GM12878 (cell line): ENCODE measurements around the gene ITIH5. TPM values are rescaled to one million over a fixed set of nuclear protein-coding genes. Genes with fewer than 3 reads are reported as not detected.

Source experiments
- ATAC-seq: fragments of 200-7000 bp; cut with Tn5 transposase; 3 replicates; pipeline ENCODE4 v1.9.1; 2020; ENCODE audit warnings: mild to moderate bottlenecking, moderate library complexity
- BruUV-seq: library from RNA; stranded (reverse); fragments of 400-500 nt; replicated peaks from 2 replicates; lab custom pipeline; 2021; lab: Mats Ljungman, UMichigan
- CTCF ChIA-PET: fragments of 300-600 bp; sonication (Branson Sonifier 250); formaldehyde crosslinking; extraction: SDS; loops from one replicate; lab custom pipeline; 2021; ENCODE audit warnings: inconsistent platforms; lab: Yijun Ruan, JAX
- POLR2A ChIA-PET: fragments of 350-600 bp; formaldehyde crosslinking; extraction: SDS; loops from one replicate; lab custom pipeline; 2021; ENCODE audit warnings: inconsistent platforms; lab: Charles Lee
- RAD21 ChIA-PET: fragments of 300-600 bp; sonication (Branson Sonifier 250); formaldehyde crosslinking; loops from one replicate; lab custom pipeline; 2023; ENCODE audit warnings: antibody characterized with exemption; ENCODE audit not compliant: unreplicated experiment; lab: Charles Lee
- SMC1A ChIA-PET: fragments of 300-600 bp; sonication (Branson Sonifier 250); formaldehyde crosslinking; loops from one replicate; lab custom pipeline; 2023; ENCODE audit not compliant: unreplicated experiment, uncharacterized antibody; lab: Charles Lee
- DNase-seq: peaks from one replicate; pipeline ENCODE4 v3.0.0-alpha.2; 2011; ENCODE audit warnings: low read depth, low spot score
- FAIRE-seq: peaks from 3 replicates; lab custom pipeline; 2011; peaks lifted over from hg19 to GRCh38; lab: Jason Lieb, UNC
- H2AFZ ChIP-seq: 2 replicates; pipeline ENCODE4 v1.6.0; 2011; ENCODE audit warnings: low read depth, low read length, control low read depth; ENCODE audit not compliant: control insufficient read depth
- H3K27ac ChIP-seq: 2 replicates; pipeline ENCODE4 v1.5.1; 2011; ENCODE audit warnings: control low read depth; ENCODE audit not compliant: control insufficient read depth, insufficient read depth
- H3K27me3 ChIP-seq, 2 experiments: replicated peaks in 1 of 2; 2 replicates each; pipeline versions ENCODE4 v1.6.0 to v1.6.1; 2011; ENCODE audit warnings: low read length in 1 of 2; ENCODE audit not compliant: control insufficient read depth in 2 of 2, insufficient read depth in 2 of 2
- H3K36me3 ChIP-seq, 2 experiments: 2 replicates each; pipeline ENCODE4 v1.5.1; 2011; ENCODE audit warnings: low read length in 1 of 2; ENCODE audit not compliant: control insufficient read depth in 2 of 2, insufficient read depth in 2 of 2
- H3K4me1 ChIP-seq: 2 replicates; pipeline ENCODE4 v1.6.1; 2011; ENCODE audit warnings: mild to moderate bottlenecking, low read length, moderate library complexity, mixed read lengths; ENCODE audit not compliant: control insufficient read depth, insufficient read depth
- H3K4me2 ChIP-seq: 2 replicates; pipeline ENCODE4 v1.6.0; 2011; ENCODE audit warnings: control low read depth; ENCODE audit not compliant: control insufficient read depth, insufficient read depth
- H3K4me3 ChIP-seq: fragments of 200-600 bp; sonication (generic); 2 replicates; pipeline ENCODE4 v1.5.1; 2016
- H3K79me2 ChIP-seq: 2 replicates; pipeline ENCODE4 v1.6.0; 2011; ENCODE audit warnings: low read length; ENCODE audit not compliant: control insufficient read depth, insufficient read depth
- H3K9ac ChIP-seq: 2 replicates; pipeline ENCODE4 v1.8.0; 2011; ENCODE audit warnings: low read length, control low read depth, mixed read lengths; ENCODE audit not compliant: control insufficient read depth, insufficient read depth
- H3K9me3 ChIP-seq: replicated peaks from 3 replicates; pipeline ENCODE4 v1.5.1; 2011; ENCODE audit warnings: mild to moderate bottlenecking, low read length; ENCODE audit not compliant: control insufficient read depth, insufficient read depth
- H4K20me1 ChIP-seq: 2 replicates; pipeline ENCODE4 v1.6.0; 2011; ENCODE audit not compliant: control insufficient read depth, insufficient read depth
- BHLHE40 ChIP-seq, 2 experiments: fragments of 450-650 bp in 1 of 2; IDR thresholded peaks; 2 replicates each; pipeline ENCODE4 v1.6.1; 2011 to 2017; ENCODE audit warnings: low read depth in 2 of 2, borderline replicate concordance in 1 of 2, improper control_type of control experiment in 1 of 2, low read length in 1 of 2, mild to moderate bottlenecking in 1 of 2
- CHD2 ChIP-seq: IDR thresholded peaks from 2 replicates; pipeline ENCODE4 v1.6.1; 2011; ENCODE audit warnings: low read depth, low read length, improper control_type of control experiment, borderline replicate concordance
- EGR1 ChIP-seq, 2 experiments: IDR thresholded peaks; 1 replicate in 1 of 2; 2 replicates in 1 of 2; pipeline ENCODE4 v1.6.1; 2011 to 2012; ENCODE audit warnings: low read depth in 2 of 2, low read length in 2 of 2, borderline replicate concordance in 1 of 2, mild to moderate bottlenecking in 1 of 2, moderate library complexity in 1 of 2
- EP300 ChIP-seq, 2 experiments: fragments of 150-350 bp in 1 of 2; IDR thresholded peaks; 2 replicates each; pipeline ENCODE4 v1.6.1; 2011 to 2012; ENCODE audit warnings: low read depth in 2 of 2, low read length in 2 of 2, borderline replicate concordance in 1 of 2, improper control_type of control experiment in 1 of 2, inconsistent platforms in 1 of 2; ENCODE audit not compliant: control insufficient read depth in 1 of 2
- FOS ChIP-seq: IDR thresholded peaks from 3 replicates; pipeline ENCODE4 v1.6.1; 2011; ENCODE audit warnings: borderline replicate concordance; ENCODE audit not compliant: insufficient read length; ENCODE audit errors: extremely low read depth
- IRF3 ChIP-seq: fragments of 450-650 bp; IDR thresholded peaks from 2 replicates; pipeline ENCODE4 v1.6.1; 2014; ENCODE audit warnings: mild to moderate bottlenecking
- JUND ChIP-seq: IDR thresholded peaks from 2 replicates; pipeline ENCODE4 v1.6.1; 2012; ENCODE audit warnings: low read depth, mild to moderate bottlenecking, low read length, improper control_type of control experiment, moderate library complexity
- KLF5 ChIP-seq: fragments of 450-650 bp; IDR thresholded peaks from 2 replicates; pipeline ENCODE4 v1.6.1; 2014; ENCODE audit warnings: mild to moderate bottlenecking; ENCODE audit not compliant: partially characterized antibody
- MTA2 ChIP-seq: fragments of 450-650 bp; IDR thresholded peaks from 2 replicates; pipeline ENCODE4 v1.6.1; 2016; ENCODE audit warnings: low read depth, mild to moderate bottlenecking, moderate library complexity
- NBN ChIP-seq: fragments of 450-650 bp; IDR thresholded peaks from 2 replicates; pipeline ENCODE4 v1.6.1; 2016
- NR2F1 ChIP-seq: fragments of 450-650 bp; conservative IDR thresholded peaks from 2 replicates; pipeline ENCODE4 v1.6.1; 2017; ENCODE audit warnings: mild to moderate bottlenecking
- RB1 ChIP-seq: fragments of 450-650 bp; formaldehyde crosslinking; IDR thresholded peaks from 2 replicates; pipeline ENCODE4 v1.6.1; 2017; ENCODE audit warnings: mild to moderate bottlenecking, borderline replicate concordance
- SIX5 ChIP-seq: IDR thresholded peaks from 2 replicates; pipeline ENCODE4 v1.6.1; 2011; ENCODE audit warnings: mild to moderate bottlenecking, low read depth, low read length, moderate library complexity; ENCODE audit not compliant: severe bottlenecking
- STAT1 ChIP-seq: fragments of 450-650 bp; conservative IDR thresholded peaks from 2 replicates; pipeline ENCODE4 v1.6.1; 2014; ENCODE audit warnings: antibody characterized with exemption, mild to moderate bottlenecking
- TARDBP ChIP-seq: IDR thresholded peaks from 2 replicates; pipeline ENCODE4 v1.6.1; 2016; ENCODE audit warnings: borderline replicate concordance
- ZBTB40 ChIP-seq: fragments of 450-650 bp; IDR thresholded peaks from 2 replicates; pipeline ENCODE4 v1.6.1; 2016; ENCODE audit warnings: mild to moderate bottlenecking, moderate library complexity, borderline replicate concordance
- WGBS: methylation state at CpG from one replicate; pipeline ENCODE4 v1.1.6; 2016; ENCODE audit warnings: low lambda C conversion rate; ENCODE audit not compliant: insufficient replicate concordance, insufficient coverage; ENCODE audit errors: missing lambda C conversion rate; 5-methylcytosine and 5-hydroxymethylcytosine counted together
- in situ Hi-C: fragments of 300-500 bp; cut with MboI; formaldehyde crosslinking; loops from 9 replicates; pipeline ENCODE4 v1.14.3; 2018; ENCODE audit warnings: mixed read lengths
- intact Hi-C: fragments of 100-400 bp; cut with micrococcal nuclease; formaldehyde crosslinking; loops from one replicate; pipeline ENCODE4 v1.14.2; 2022; ENCODE audit not compliant: unreplicated experiment
- polyA plus RNA-seq, 11 experiments: library from polyadenylated mRNA; depleted of rRNA in 4 of 11; unstranded in 6 of 11; stranded (reverse) in 5 of 11; fragments of >200 nt; fragmentation: Nextera tagmentation in 4 of 11; fragmentation: Illumina TruSeq in 1 of 11; extraction: Ambion mirVana in 4 of 11; extraction: Trizol in 1 of 11; gene quantifications; 1 replicate in 1 of 11; 2 replicates in 10 of 11; pipeline versions ENCODE4 v1.2.1 to v1.2.3, GENCODE V29; 2011 to 2016; ENCODE audit warnings: inconsistent platforms in 2 of 11, missing spikeins in 2 of 11, low read depth in 1 of 11
- total RNA-seq, 4 experiments: library from RNA; depleted of rRNA in 3 of 4; stranded (reverse); fragments of >200 nt in 3 of 4; fragmentation: Illumina TruSeq in 1 of 4; extraction: Trizol in 1 of 4; gene quantifications; 2 replicates each; pipeline versions ENCODE4 v1.2.1 to v1.2.3, GENCODE V29; 2013 to 2021
- TF ChIP-seq, protein P1 (sequence below): IDR thresholded peaks from 2 replicates; pipeline ENCODE4 v1.6.1; 2011; ENCODE audit warnings: mild to moderate bottlenecking, low read depth, low read length, moderate library complexity; ENCODE audit not compliant: insufficient replicate concordance
- TF ChIP-seq, protein P2 (sequence below): IDR thresholded peaks from 2 replicates; pipeline ENCODE4 v1.6.1; 2012; ENCODE audit warnings: low read depth, low read length, improper control_type of control experiment

ITIH5 gene
- total and polyA plus RNA-seq, 10 of the 15 experiments (the other 5 are each of a cell fraction or from before 2014, with no cell fraction given): 0.14 to 0.43 (median 0.21) TPM; not detected in 7

DNA sequence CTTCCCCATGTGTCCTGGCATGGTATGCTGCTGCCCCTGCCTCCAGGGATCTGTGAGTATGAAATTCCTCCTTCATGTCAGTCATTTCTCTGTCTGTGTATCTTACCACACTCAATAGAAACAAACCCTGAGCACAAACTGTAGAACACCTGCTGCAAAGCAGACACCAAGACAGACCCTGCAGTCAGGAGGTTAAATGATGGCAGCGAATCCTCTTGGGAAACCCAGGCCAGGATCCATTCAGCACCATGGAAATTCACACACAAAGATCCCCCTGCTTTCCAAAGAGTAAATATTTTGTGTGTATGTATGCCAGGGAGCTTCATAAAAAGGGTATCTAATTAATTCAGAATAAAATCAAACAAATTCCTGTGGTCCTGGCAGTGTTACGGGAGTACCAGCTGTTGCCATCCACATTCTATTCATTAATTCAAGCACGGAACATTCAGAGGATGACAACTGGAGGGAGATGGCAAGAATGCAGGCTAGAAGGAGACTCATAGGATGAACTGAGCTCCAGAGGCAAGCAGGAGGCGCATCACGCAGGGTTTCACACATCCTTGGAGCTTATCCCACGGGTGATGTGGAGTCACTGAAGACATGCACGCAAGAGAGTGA lies 14.8 kb downstream of the ITIH5 start:
- Histone ChIP-seq H3K4me2 (no peak overlapping the region), H3K27ac (no peak overlapping the region), H3K4me3 (no peak overlapping the region), H2AFZ (no peak overlapping the region), H3K36me3 (no peaks in the 10 kb centered on the region), H3K9ac (no peak overlapping the region), H3K9me3 (no peaks in the 10 kb centered on the region), H3K4me1 (no peaks in the 10 kb centered on the region), H4K20me1 (no peaks in the 10 kb centered on the region), H3K27me3 (no peaks in the 10 kb centered on the region; a peak in 2 of 4 replicates), H3K79me2 (no peaks in the 10 kb centered on the region)
- no TSS peak for BruUV-seq
- in situ Hi-C loops (no loop called here), intact Hi-C loops (no loop called here)
- 61% methylated on average over 7 of the region's 7 CpGs for WGBS
- FAIRE-seq: no peak
- CTCF ChIA-PET: interaction anchor here (0.8 kb wide), 1 partner anchor 127 kb away, joined by 4 read pairs; no protein-coding TSS in a partner anchor
- no peak for DNase-seq
- SMC1A ChIA-PET: no interaction called here
- TF ChIP-seq CHD2 (no peak), KLF5 (no peak), NR2F1 (no peak), NBN (no peak), RB1 (no peak), EP300 (IDR thresholded peaks at IDR 0.05; ENCODE audit: borderline replicate concordance in 1 of 2, control insufficient read depth in 1 of 2, low read depth in 2 of 2, low read length in 2 of 2) (no peak), JUND (no peak), FOS (no peak), TARDBP (no peak), IRF3 (no peak), ZBTB40 (no peak), MTA2 (no peak), BHLHE40 (IDR thresholded peaks at IDR 0.05; ENCODE audit: borderline replicate concordance in 1 of 2, low read depth in 2 of 2, low read length in 1 of 2) (no peak), SIX5 (no peak), EGR1 (IDR thresholded peaks at IDR 0.05; ENCODE audit: borderline replicate concordance in 1 of 2, low read depth in 2 of 2, low read length in 2 of 2) (no peak), STAT1 (no peak)
- TF ChIP-seq, protein P1, sequence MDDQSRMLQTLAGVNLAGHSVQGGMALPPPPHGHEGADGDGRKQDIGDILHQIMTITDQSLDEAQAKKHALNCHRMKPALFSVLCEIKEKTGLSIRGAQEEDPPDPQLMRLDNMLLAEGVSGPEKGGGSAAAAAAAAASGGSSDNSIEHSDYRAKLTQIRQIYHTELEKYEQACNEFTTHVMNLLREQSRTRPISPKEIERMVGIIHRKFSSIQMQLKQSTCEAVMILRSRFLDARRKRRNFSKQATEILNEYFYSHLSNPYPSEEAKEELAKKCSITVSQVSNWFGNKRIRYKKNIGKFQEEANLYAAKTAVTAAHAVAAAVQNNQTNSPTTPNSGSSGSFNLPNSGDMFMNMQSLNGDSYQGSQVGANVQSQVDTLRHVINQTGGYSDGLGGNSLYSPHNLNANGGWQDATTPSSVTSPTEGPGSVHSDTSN: no peak
- TF ChIP-seq, protein P2, sequence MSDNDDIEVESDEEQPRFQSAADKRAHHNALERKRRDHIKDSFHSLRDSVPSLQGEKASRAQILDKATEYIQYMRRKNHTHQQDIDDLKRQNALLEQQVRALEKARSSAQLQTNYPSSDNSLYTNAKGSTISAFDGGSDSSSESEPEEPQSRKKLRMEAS: no peak
- RAD21 ChIA-PET: no interaction called here
- ATAC-seq: no peak
- POLR2A ChIA-PET: no interaction called here
